ENCODE data around the gene SYCE3. TPM values are rescaled to one million over a fixed set of nuclear protein-coding genes. Genes with fewer than 3 reads are reported as not detected.

Gene SYCE3
- total and polyA plus RNA-seq, 9 of the 15 experiments (the other 6 are each of a cell fraction or from before 2014, with no cell fraction given) = 0.56 TPM; not detected in 8

DNA sequence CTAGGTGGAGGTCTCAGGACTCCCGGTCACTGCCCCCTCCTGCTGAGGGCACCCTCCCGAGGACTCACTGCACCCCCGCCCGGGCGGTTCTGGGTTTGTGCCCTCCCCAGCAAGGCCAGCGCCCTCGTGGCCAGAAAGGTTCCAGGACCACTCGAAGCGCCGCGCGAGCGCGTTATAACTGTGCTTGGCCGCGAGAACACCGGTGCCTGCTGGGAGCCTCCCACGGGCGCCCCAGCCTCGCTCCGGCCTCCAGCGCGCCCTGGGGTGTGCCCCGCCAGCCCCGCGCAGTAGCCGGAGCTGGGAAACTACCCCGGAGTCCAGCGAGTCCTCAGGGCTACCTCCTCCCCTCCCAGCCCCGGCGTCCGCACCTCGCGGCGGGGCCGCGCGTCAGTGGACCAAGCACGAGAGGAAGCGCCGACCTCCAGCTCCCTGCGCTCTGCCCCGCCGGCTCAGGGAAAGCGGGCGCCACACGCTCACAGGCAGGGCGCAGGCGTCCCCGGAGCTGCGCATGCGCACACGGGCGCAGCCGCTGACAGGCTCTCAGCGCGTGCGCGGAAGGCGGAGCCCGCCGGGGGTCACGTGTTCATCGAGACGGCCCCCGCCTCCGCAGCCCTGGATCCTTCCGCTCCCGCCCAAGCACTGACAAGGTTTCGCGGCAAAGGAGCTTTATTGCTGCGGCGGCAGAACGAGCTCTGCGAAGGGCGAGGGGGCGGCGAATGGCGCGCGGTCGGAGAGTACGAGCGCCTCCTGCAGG, 37.4 kb downstream of the SYCE3 start, which contains the start of gene SCO2 (continued):
- TF ChIP-seq, protein P1, sequence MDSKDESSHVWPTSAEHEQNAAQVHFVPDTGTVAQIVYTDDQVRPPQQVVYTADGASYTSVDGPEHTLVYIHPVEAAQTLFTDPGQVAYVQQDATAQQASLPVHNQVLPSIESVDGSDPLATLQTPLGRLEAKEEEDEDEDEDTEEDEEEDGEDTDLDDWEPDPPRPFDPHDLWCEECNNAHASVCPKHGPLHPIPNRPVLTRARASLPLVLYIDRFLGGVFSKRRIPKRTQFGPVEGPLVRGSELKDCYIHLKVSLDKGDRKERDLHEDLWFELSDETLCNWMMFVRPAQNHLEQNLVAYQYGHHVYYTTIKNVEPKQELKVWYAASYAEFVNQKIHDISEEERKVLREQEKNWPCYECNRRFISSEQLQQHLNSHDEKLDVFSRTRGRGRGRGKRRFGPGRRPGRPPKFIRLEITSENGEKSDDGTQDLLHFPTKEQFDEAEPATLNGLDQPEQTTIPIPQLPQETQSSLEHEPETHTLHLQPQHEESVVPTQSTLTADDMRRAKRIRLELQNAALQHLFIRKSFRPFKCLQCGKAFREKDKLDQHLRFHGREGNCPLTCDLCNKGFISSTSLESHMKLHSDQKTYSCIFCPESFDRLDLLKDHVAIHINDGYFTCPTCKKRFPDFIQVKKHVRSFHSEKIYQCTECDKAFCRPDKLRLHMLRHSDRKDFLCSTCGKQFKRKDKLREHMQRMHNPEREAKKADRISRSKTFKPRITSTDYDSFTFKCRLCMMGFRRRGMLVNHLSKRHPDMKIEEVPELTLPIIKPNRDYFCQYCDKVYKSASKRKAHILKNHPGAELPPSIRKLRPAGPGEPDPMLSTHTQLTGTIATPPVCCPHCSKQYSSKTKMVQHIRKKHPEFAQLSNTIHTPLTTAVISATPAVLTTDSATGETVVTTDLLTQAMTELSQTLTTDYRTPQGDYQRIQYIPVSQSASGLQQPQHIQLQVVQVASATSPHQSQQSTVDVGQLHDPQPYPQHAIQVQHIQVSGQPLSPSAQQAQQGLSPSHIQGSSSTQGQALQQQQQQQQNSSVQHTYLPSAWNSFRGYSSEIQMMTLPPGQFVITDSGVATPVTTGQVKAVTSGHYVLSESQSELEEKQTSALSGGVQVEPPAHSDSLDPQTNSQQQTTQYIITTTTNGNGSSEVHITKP (IDR thresholded peaks at IDR 0.05; ENCODE audit: partially characterized antibody) = no peak
- TF ChIP-seq KAT7 (CRISPR knock-in tag; IDR thresholded peaks at IDR 0.05; ENCODE audit: borderline replicate concordance) = 0 out of 2 replicates have a peak, but pooled peaks have one; percentile 25
- TF ChIP-seq KDM4B (IDR thresholded peaks at IDR 0.05; ENCODE audit: borderline replicate concordance in 2 of 2, low read depth in 1 of 2) = no peak
- no peak for TF ChIP-seq POU5F1 (IDR thresholded peaks at IDR 0.05; ENCODE audit: borderline replicate concordance, low read depth, low read length, partially characterized antibody)
- TF ChIP-seq RFX1 (IDR thresholded peaks at IDR 0.05) = no peak
- TF ChIP-seq, protein P2, sequence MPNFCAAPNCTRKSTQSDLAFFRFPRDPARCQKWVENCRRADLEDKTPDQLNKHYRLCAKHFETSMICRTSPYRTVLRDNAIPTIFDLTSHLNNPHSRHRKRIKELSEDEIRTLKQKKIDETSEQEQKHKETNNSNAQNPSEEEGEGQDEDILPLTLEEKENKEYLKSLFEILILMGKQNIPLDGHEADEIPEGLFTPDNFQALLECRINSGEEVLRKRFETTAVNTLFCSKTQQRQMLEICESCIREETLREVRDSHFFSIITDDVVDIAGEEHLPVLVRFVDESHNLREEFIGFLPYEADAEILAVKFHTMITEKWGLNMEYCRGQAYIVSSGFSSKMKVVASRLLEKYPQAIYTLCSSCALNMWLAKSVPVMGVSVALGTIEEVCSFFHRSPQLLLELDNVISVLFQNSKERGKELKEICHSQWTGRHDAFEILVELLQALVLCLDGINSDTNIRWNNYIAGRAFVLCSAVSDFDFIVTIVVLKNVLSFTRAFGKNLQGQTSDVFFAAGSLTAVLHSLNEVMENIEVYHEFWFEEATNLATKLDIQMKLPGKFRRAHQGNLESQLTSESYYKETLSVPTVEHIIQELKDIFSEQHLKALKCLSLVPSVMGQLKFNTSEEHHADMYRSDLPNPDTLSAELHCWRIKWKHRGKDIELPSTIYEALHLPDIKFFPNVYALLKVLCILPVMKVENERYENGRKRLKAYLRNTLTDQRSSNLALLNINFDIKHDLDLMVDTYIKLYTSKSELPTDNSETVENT (CRISPR knock-in tag; IDR thresholded peaks at IDR 0.05) = 0 out of 2 replicates have a peak, but pooled peaks have one; percentile 19
- peak; percentile 6; the same call in 1 of the 2 replicates for TF ChIP-seq ZBTB1 (CRISPR knock-in tag; IDR thresholded peaks at IDR 0.05; ENCODE audit: borderline replicate concordance, low read depth)
- TF ChIP-seq E2F3 (CRISPR knock-in tag; IDR thresholded peaks at IDR 0.05) = peak; percentile 87
- no peak for TF ChIP-seq PTRF (tag; IDR thresholded peaks at IDR 0.05)
- TF ChIP-seq CREB1 (IDR thresholded peaks at IDR 0.05) = peak; percentile 9; the same call in 1 of the 2 replicates
- peak; percentile 61; the same call in 1 of the 2 replicates for TF ChIP-seq CREB1 (CRISPR knock-in tag; IDR thresholded peaks at IDR 0.05)
- peak; percentile 67; the same call in 1 of the 2 replicates for TF ChIP-seq LCOR (CRISPR knock-in tag; IDR thresholded peaks at IDR 0.05)
- TF ChIP-seq EP400 (IDR thresholded peaks at IDR 0.05) = peak; percentile 77; the same call in 1 of the 2 replicates
- no peak for TF ChIP-seq U2AF2 (optimal IDR thresholded peaks at IDR 0.05; ENCODE audit: low read depth, low read length)
- TF ChIP-seq ZNF639 (CRISPR knock-in tag; conservative IDR thresholded peaks at IDR 0.05 in 1 of 2, IDR thresholded peaks at IDR 0.05 in 1 of 2) = 0 out of 4 replicates have a peak, but pooled peaks of 1 of the 2 experiments have one; percentile 10

All from K562 (cell line).